ENCODE measurements around the gene FAM107B.

FAM107B gene

DNA sequence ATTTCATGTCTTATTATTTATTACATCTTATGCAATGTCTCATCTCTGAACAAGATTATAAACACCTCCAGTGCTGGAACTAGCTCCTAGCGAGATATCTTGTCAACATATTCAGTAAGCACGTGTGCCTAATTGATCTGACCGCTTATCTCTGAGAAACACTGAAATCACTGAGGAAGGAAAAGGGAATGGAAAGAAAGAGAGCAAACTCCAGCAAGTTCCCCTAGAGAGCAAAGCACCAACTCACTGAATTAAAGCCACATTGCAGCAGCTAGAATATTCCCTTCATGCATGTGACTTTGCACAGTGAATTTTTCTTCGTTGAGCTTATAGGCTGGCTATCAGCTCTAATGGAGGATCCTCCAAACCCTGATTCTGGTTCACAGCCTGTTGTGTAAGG is 266.9 kb downstream of the FAM107B start:
- H3K4me3 ChIP-seq (replicated peaks; ENCODE audit: low read depth, low read length): no peak overlapping the region
- TF ChIP-seq CTCF (IDR thresholded peaks at IDR 0.05; ENCODE audit: low read depth, low read length, missing control alignments): no peak
- DNase-seq (ENCODE audit: extremely low read depth, low read depth): no peak

DNA sequence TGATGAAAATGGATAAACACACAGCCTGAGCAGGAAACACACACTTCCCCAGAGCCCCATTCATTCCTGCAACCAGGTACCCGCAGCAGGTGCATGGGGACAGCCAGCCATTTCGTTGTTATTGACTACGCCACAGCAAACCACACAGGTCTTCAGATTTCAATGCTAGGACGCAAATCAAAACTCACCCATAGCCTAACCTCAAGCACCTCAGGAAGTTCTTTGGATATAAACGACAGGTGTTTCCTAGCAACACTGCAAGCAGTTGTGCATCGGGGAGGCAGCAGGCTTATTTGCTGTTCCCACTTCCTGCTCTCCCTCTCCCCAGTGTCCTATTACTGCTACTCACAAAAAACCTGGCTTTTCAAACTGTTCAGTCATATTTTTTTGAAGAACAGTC is 267.5 kb downstream of the FAM107B start:
- no peak for DNase-seq (ENCODE audit: extremely low read depth, low read depth)
- no peak for TF ChIP-seq CTCF (IDR thresholded peaks at IDR 0.05; ENCODE audit: low read depth, low read length, missing control alignments)
- H3K4me3 ChIP-seq (replicated peaks; ENCODE audit: low read depth, low read length): no peak overlapping the region

DNA sequence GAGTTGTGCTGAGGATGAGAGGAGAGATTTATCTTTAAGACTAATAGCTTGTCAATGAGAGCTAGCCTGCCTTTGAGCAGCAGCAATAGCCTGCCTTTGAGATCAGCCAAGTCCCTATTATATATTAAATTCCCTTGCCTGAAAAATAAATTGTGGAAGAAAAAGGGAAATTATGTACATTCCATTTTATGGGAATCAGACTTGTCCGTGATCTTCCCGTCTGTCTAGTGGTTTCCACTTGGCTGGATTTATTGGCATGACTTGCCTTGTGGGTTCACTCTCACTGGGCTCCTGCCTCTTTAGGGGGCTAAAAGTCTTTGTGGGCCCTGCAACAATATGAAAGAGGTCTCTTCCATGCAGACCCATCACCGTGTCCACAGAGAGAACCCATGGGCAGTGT is 272.3 kb downstream of the FAM107B start:
- TF ChIP-seq CTCF (IDR thresholded peaks at IDR 0.05; ENCODE audit: low read depth, low read length, missing control alignments): no peak
- no peak overlapping the region for H3K4me3 ChIP-seq (replicated peaks; ENCODE audit: low read depth, low read length)
- no peak for DNase-seq (ENCODE audit: extremely low read depth, low read depth)

- no peak for DNase-seq (ENCODE audit: extremely low read depth, low read depth)
- H3K4me3 ChIP-seq (replicated peaks; ENCODE audit: low read depth, low read length): no peak overlapping the region
- TF ChIP-seq CTCF (IDR thresholded peaks at IDR 0.05; ENCODE audit: low read depth, low read length, missing control alignments): no peak
Measured at GRCh38 chr10:14500172-14500765, 274.4 kb downstream of the FAM107B start.

DNA sequence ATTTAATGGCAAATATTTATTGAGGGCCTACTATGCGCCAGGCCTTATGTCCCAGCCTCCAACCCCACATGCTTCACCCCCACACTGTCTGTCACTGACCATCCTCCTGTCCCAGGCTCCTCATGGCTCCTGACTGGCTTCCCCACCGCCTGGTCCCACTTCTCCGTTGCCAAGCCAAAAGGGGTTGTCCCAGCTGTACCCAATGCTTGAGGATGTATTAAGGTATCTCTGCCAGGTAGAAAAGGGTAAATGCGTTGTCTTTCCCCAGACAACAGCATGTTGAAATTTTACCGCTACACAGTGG is 275.1 kb downstream of the FAM107B start:
- no peak for TF ChIP-seq CTCF (IDR thresholded peaks at IDR 0.05; ENCODE audit: low read depth, low read length, missing control alignments)
- no peak overlapping the region for H3K4me3 ChIP-seq (replicated peaks; ENCODE audit: low read depth, low read length)
- no peak for DNase-seq (ENCODE audit: extremely low read depth, low read depth)

DNA sequence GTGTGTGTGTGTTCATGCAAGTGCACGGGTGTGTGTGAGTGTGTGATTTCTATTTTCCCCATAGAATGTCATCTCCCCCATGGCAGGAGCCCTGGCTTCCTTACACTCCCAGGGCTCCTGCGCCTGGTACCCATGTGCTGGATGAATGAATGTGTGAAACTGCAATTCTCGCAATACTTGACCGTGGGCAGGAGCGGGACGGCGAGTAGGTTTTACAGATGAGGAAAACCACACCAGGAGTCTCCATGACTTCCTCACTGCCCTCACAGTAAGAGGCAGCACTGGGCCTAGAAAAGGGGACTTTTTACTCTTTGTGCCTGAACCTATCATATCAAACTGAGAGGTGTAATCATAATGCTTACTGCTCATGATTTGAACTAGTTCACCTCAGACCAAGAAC is 276.4 kb downstream of the FAM107B start:
- DNase-seq (ENCODE audit: extremely low read depth, low read depth): no peak
- H3K4me3 ChIP-seq (replicated peaks; ENCODE audit: low read depth, low read length): no peak overlapping the region
- TF ChIP-seq CTCF (IDR thresholded peaks at IDR 0.05; ENCODE audit: low read depth, low read length, missing control alignments): no peak

DNA sequence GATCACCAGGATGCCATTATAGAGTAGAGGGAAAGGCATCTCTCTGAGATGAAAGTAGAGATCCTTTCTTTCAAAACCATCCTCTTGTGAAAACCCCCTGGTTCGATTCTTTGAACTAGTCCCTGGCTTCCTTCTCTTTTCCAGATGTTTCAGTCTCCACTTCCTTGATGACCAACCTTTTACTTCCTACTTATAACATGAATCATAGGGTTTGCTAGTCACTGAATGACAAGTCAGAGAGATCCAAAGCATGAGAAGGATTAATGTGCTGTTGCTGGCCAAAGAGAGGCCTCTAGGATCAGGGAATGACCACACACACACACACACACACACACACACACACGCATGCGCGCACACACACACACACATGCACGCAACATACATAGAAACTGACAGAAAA is 282.9 kb downstream of the FAM107B start:
- no peak overlapping the region for H3K4me3 ChIP-seq (replicated peaks; ENCODE audit: low read depth, low read length)
- no peak for TF ChIP-seq CTCF (IDR thresholded peaks at IDR 0.05; ENCODE audit: low read depth, low read length, missing control alignments)
- no peak for DNase-seq (ENCODE audit: extremely low read depth, low read depth)

All from HFF-Myc (cell line).